ENCODE measurements around the gene RPLP2.

The RPLP2 gene

GRCh38 chr11:769887-770641 is 39.7 kb upstream of the RPLP2 start:
- H3K4me2 ChIP-seq (ENCODE audit: insufficient read depth, low read length), result no peak overlapping the region
- ATAC-seq (ENCODE audit: insufficient read depth, low read depth) (no peak), DNase-seq (no peak)
- peaks cover 64% of the 10 kb centered on the region for H4K20me1 ChIP-seq (ENCODE audit: insufficient read depth, low read length)
- peaks cover 42% of the 10 kb centered on the region for H3K79me2 ChIP-seq (ENCODE audit: insufficient read depth, low read length)
- H3K27me3 ChIP-seq (ENCODE audit: insufficient read depth, low read length, poor library complexity), result no peaks in the 10 kb centered on the region
- H3K9ac ChIP-seq (ENCODE audit: low read depth, low read length), result no peak overlapping the region
- no peak overlapping the region for H3K27ac ChIP-seq (ENCODE audit: low read length)
- H3K9me3 ChIP-seq (ENCODE audit: insufficient read depth, low read length, severe bottlenecking), result no peaks in the 10 kb centered on the region
- TF ChIP-seq CTCF (IDR thresholded peaks at IDR 0.05; ENCODE audit: borderline replicate concordance, extremely low read depth, low read length, poor library complexity, severe bottlenecking), result no peak
- no peak for TF ChIP-seq EZH2 (IDR thresholded peaks at IDR 0.05; ENCODE audit: borderline replicate concordance, low read depth, low read length, severe bottlenecking)
- H3K4me1 ChIP-seq (ENCODE audit: insufficient read depth, low read length), result peaks cover 5% of the 10 kb centered on the region
- H3K4me3 ChIP-seq (ENCODE audit: low read depth in 1 of 2, low read length in 2 of 2), result no peak overlapping the region
- peaks cover 82% of the 10 kb centered on the region for H3K36me3 ChIP-seq (ENCODE audit: insufficient read depth, low read length)
- no peak overlapping the region for H2AFZ ChIP-seq (ENCODE audit: low read depth, low read length)

GRCh38 chr11:770642-771616 is 38.8 kb upstream of the RPLP2 start:
- no peak overlapping the region for H3K4me2 ChIP-seq (ENCODE audit: insufficient read depth, low read length)
- no peak overlapping the region for H3K27ac ChIP-seq (ENCODE audit: low read length)
- ATAC-seq (ENCODE audit: insufficient read depth, low read depth) (no peak), DNase-seq (no peak)
- no peak overlapping the region for H3K9ac ChIP-seq (ENCODE audit: low read depth, low read length)
- H3K9me3 ChIP-seq (ENCODE audit: insufficient read depth, low read length, severe bottlenecking), result no peaks in the 10 kb centered on the region
- peaks cover 13% of the 10 kb centered on the region for H3K4me1 ChIP-seq (ENCODE audit: insufficient read depth, low read length)
- H2AFZ ChIP-seq (ENCODE audit: low read depth, low read length), result no peak overlapping the region
- H3K79me2 ChIP-seq (ENCODE audit: insufficient read depth, low read length), result peaks cover 50% of the 10 kb centered on the region
- H4K20me1 ChIP-seq (ENCODE audit: insufficient read depth, low read length), result peaks cover 65% of the 10 kb centered on the region
- no peak for TF ChIP-seq CTCF (IDR thresholded peaks at IDR 0.05; ENCODE audit: borderline replicate concordance, extremely low read depth, low read length, poor library complexity, severe bottlenecking)
- TF ChIP-seq EZH2 (IDR thresholded peaks at IDR 0.05; ENCODE audit: borderline replicate concordance, low read depth, low read length, severe bottlenecking), result no peak
- H3K4me3 ChIP-seq (ENCODE audit: low read depth in 1 of 2, low read length in 2 of 2), result no peak overlapping the region
- H3K36me3 ChIP-seq (ENCODE audit: insufficient read depth, low read length), result peaks cover 77% of the 10 kb centered on the region
- no peaks in the 10 kb centered on the region for H3K27me3 ChIP-seq (ENCODE audit: insufficient read depth, low read length, poor library complexity)

GRCh38 chr11:771617-772204 is 38.1 kb upstream of the RPLP2 start:
- H3K4me1 ChIP-seq (ENCODE audit: insufficient read depth, low read length), result peaks cover 20% of the 10 kb centered on the region
- no peak overlapping the region for H2AFZ ChIP-seq (ENCODE audit: low read depth, low read length)
- DNase-seq (no peak), ATAC-seq (ENCODE audit: insufficient read depth, low read depth) (no peak)
- no peaks in the 10 kb centered on the region for H3K9me3 ChIP-seq (ENCODE audit: insufficient read depth, low read length, severe bottlenecking)
- TF ChIP-seq CTCF (IDR thresholded peaks at IDR 0.05; ENCODE audit: borderline replicate concordance, extremely low read depth, low read length, poor library complexity, severe bottlenecking) (no peak), EZH2 (IDR thresholded peaks at IDR 0.05; ENCODE audit: borderline replicate concordance, low read depth, low read length, severe bottlenecking) (no peak)
- H3K4me2 ChIP-seq (ENCODE audit: insufficient read depth, low read length), result no peak overlapping the region
- no peak overlapping the region for H3K27ac ChIP-seq (ENCODE audit: low read length)
- H3K4me3 ChIP-seq (ENCODE audit: low read depth in 1 of 2, low read length in 2 of 2), result no peak overlapping the region
- H3K27me3 ChIP-seq (ENCODE audit: insufficient read depth, low read length, poor library complexity), result no peaks in the 10 kb centered on the region
- no peak overlapping the region for H3K9ac ChIP-seq (ENCODE audit: low read depth, low read length)
- H4K20me1 ChIP-seq (ENCODE audit: insufficient read depth, low read length), result peaks cover 64% of the 10 kb centered on the region
- H3K36me3 ChIP-seq (ENCODE audit: insufficient read depth, low read length), result peaks cover 69% of the 10 kb centered on the region
- peaks cover 58% of the 10 kb centered on the region for H3K79me2 ChIP-seq (ENCODE audit: insufficient read depth, low read length)

All from DND-41 (cell line).